Suprapubic skin (tissue), 4 donors: ENCODE data around the gene LCTL. TPM values are rescaled to one million over a fixed set of nuclear protein-coding genes. Genes with fewer than 3 reads are reported as not detected.
"Not testable (repeated sequence)": the region's sequence is repeated elsewhere in the genome, so short reads cannot be mapped to it uniquely, and the experiment has no call there.

ENCODE experiments used
- DNase-seq, 2 donors: peaks; one replicate each; pipeline ENCODE4 v3.0.0-alpha.2; 2019; ENCODE audit warnings: low spot score in 2 of 2
- H3K27ac ChIP-seq: fragments of 200-600 bp; sonication (generic); one replicate; pipeline ENCODE4 v1.5.1; 2019
- H3K27me3 ChIP-seq: fragments of 200-600 bp; sonication (generic); one replicate; pipeline ENCODE4 v1.5.1; 2019
- H3K36me3 ChIP-seq: fragments of 200-600 bp; sonication (generic); one replicate; pipeline ENCODE4 v1.5.1; 2019
- H3K4me1 ChIP-seq: fragments of 200-600 bp; sonication (generic); one replicate; pipeline ENCODE4 v1.5.1; 2019
- H3K4me3 ChIP-seq: fragments of 200-600 bp; sonication (generic); one replicate; pipeline ENCODE4 v1.5.1; 2019; ENCODE audit warnings: mild to moderate bottlenecking
- H3K9me3 ChIP-seq: fragments of 200-600 bp; sonication (generic); one replicate; pipeline ENCODE4 v1.5.1; 2019
- EP300 ChIP-seq: sonication (generic); formaldehyde crosslinking; IDR thresholded peaks from one replicate; pipeline ENCODE4 v1.6.1; 2017; ENCODE audit warnings: antibody characterized with exemption
- POLR2A ChIP-seq, 2 donors: fragments of 450-650 bp; IDR thresholded peaks; one replicate each; pipeline ENCODE4 v1.6.1; 2017; ENCODE audit warnings: antibody characterized with exemption in 2 of 2, mild to moderate bottlenecking in 2 of 2, moderate library complexity in 2 of 2
- POLR2AphosphoS5 ChIP-seq, 3 donors: sonication (generic); formaldehyde crosslinking; IDR thresholded peaks; one replicate each; pipeline ENCODE4 v1.6.1; 2017; ENCODE audit warnings: antibody characterized with exemption in 3 of 3
- whole genome bisulfite sequencing: methylation state at CpG from one replicate; pipeline ENCODE4 v1.1.5; 2018; 5-methylcytosine and 5-hydroxymethylcytosine counted together
- total RNA-seq, 4 donors: library from RNA; depleted of rRNA; stranded (reverse); fragments of >200 nt; gene quantifications; one replicate each; pipeline ENCODE4 v1.1.0, GENCODE V29; 2016
- TF ChIP-seq, protein P1 (sequence below), 2 donors: fragments of 200-600 bp in 1 of 2; fragments of 450-650 bp in 1 of 2; sonication (generic) in 1 of 2; IDR thresholded peaks; one replicate each; pipeline ENCODE4 v1.5.1; 2016 to 2019; ENCODE audit warnings: antibody characterized with exemption in 2 of 2, mild to moderate bottlenecking in 1 of 2, moderate library complexity in 1 of 2

The LCTL gene
- total RNA-seq, 4 donors from 2014 or later = 0.23 TPM; not detected in 3

DNA sequence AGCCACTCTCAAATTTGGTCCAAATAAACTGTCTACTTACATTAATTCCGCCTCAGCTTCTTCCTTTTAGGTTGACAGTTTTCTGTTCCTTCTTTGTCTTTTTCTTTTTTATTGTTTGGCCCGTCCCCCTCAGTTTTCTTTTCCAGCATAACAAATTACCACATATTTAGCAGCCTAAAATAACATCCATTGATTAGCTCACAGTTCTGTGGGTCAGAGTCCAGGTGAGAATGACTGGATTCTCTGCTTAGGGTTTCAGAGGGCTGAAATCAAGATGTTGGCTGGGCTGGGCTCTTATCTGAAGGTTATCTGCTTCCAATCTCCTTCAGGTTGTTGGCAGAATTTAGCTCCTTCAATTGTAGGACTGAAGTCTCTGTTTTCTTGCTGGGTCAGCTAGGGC is 24.6 kb upstream of the LCTL start:
- 87% methylated on average over 2 of the region's 2 CpGs for WGBS
- no peak for DNase-seq

DNA sequence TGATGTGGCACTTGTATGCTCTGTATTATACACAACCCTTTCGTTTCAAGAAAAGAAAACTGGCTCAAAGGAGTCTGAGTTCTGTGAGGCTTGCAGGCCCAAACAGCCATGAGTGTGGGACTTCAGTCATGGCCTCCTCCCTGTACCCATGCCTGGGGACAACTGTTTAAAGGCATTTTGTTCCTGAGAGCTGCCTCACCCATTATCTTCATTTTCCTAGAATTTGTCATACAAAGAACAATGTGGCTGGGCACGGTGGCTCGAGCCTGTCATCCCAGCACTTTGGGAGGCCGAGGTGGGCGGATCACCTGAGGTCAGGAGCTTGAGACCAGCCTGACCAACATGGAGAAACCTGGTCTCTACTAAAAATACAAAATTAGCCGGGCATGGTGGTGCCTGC is 23.6 kb upstream of the LCTL start:
- DNase-seq, H3K27ac ChIP-seq, H3K4me1 ChIP-seq, H3K9me3 ChIP-seq, H3K36me3 ChIP-seq, H3K4me3 ChIP-seq, H3K27me3 ChIP-seq: not testable (repeated sequence)
- WGBS = 90% methylated on average over 6 of the region's 6 CpGs

More for the DNA sequence above, 24.6 kb upstream of the LCTL start:
- Histone ChIP-seq H3K4me1 (no peaks in the 10 kb centered on the region), H3K27ac (no peak overlapping the region), H3K27me3 (peaks cover 6% of the 10 kb centered on the region), H3K36me3 (no peaks in the 10 kb centered on the region), H3K4me3 (no peak overlapping the region), H3K9me3 (no peaks in the 10 kb centered on the region)
- TF ChIP-seq EP300 (no peak), POLR2A (IDR thresholded peaks at IDR 0.05) (no peak), POLR2AphosphoS5 (IDR thresholded peaks at IDR 0.05) (no peak)
- TF ChIP-seq, protein P1, sequence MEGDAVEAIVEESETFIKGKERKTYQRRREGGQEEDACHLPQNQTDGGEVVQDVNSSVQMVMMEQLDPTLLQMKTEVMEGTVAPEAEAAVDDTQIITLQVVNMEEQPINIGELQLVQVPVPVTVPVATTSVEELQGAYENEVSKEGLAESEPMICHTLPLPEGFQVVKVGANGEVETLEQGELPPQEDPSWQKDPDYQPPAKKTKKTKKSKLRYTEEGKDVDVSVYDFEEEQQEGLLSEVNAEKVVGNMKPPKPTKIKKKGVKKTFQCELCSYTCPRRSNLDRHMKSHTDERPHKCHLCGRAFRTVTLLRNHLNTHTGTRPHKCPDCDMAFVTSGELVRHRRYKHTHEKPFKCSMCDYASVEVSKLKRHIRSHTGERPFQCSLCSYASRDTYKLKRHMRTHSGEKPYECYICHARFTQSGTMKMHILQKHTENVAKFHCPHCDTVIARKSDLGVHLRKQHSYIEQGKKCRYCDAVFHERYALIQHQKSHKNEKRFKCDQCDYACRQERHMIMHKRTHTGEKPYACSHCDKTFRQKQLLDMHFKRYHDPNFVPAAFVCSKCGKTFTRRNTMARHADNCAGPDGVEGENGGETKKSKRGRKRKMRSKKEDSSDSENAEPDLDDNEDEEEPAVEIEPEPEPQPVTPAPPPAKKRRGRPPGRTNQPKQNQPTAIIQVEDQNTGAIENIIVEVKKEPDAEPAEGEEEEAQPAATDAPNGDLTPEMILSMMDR (IDR thresholded peaks at IDR 0.05) = no peak

DNA sequence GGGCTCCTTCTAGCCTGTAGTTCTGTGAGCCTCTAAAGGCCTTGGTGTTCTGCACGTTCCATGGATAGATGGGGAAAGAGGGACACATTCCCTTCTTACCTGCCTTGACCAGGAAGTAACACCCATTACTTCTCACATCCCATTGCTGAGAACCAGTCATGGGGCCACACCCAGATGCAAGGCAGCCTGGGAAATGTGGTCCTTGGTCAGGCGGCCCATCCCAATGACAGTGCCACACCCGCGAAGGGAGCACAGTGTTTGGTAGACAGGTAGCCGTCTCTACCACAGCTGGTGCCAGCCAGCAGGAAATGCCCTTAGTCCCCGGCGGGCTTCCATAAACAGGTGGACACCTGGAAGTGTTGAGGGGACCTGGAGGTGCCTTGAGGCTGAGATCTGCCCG is 23.2 kb upstream of the LCTL start:
- TF ChIP-seq POLR2AphosphoS5 (IDR thresholded peaks at IDR 0.05) (no peak), EP300 (no peak), POLR2A (IDR thresholded peaks at IDR 0.05) (no peak)
- TF ChIP-seq, protein P1 (IDR thresholded peaks at IDR 0.05) = no peak
- DNase-seq = no peak
- Histone ChIP-seq H3K4me3 (no peak overlapping the region), H3K27me3 (peaks cover 8% of the 10 kb centered on the region), H3K4me1 (no peaks in the 10 kb centered on the region), H3K36me3 (no peaks in the 10 kb centered on the region), H3K9me3 (no peaks in the 10 kb centered on the region), H3K27ac (no peak overlapping the region)
- WGBS = 91% methylated on average over 4 of the region's 8 CpGs

DNA sequence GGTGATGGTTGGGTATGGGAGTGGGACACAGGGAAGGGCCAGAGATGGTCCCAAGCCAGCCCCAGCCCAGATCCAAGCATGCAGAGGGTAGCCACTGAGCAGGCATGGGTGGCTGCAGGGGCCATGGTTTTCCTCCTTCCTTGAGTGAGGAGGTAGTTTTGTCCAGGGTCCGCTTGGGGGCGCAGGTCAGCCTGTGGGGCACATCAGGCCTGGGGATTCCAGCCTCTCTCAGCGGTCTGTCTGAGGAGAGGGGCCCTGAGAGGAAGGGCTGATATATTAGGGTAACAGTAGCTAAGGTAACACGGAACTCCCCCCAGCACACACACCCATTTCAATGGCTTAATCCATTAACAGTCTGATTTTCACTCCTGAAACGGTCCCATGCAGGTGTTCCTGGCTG is 22.7 kb upstream of the LCTL start:
- no peak for DNase-seq
- Histone ChIP-seq H3K36me3 (no peaks in the 10 kb centered on the region), H3K27me3 (peaks cover 8% of the 10 kb centered on the region), H3K9me3 (no peaks in the 10 kb centered on the region), H3K4me3 (no peak overlapping the region), H3K4me1 (no peaks in the 10 kb centered on the region), H3K27ac (no peak overlapping the region)
- 42% methylated on average over 4 of the region's 5 CpGs for WGBS
- TF ChIP-seq POLR2A (IDR thresholded peaks at IDR 0.05) (no peak), POLR2AphosphoS5 (IDR thresholded peaks at IDR 0.05) (no peak), EP300 (no peak)
- TF ChIP-seq, protein P1 (IDR thresholded peaks at IDR 0.05) = no peak

DNA sequence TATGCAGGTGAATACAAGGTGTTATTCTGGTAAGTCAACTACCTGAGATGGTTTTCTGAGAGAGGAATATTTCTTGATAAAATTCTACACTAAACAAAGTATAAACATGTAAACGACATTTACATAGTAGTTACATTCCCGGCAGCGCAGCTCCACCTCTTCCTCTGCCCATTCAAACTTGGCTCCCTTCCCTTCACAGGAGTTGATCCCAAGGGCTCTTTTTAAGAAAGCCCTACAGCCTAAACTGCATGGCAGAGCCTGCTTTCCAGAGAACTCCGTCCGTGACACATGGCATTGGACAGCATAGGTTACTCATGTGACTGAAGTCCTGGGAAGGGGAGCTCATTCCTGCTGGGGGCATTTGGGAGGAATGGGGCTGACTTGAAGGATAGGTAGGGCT is 22.0 kb upstream of the LCTL start:
- H3K4me3 ChIP-seq = no peak overlapping the region
- no peak overlapping the region for H3K27ac ChIP-seq
- TF ChIP-seq POLR2AphosphoS5 (IDR thresholded peaks at IDR 0.05) (no peak), EP300 (no peak), POLR2A (IDR thresholded peaks at IDR 0.05) (no peak)
- TF ChIP-seq, protein P1 (IDR thresholded peaks at IDR 0.05) = no peak
- H3K9me3 ChIP-seq = no peaks in the 10 kb centered on the region
- peaks cover 8% of the 10 kb centered on the region for H3K27me3 ChIP-seq
- no peak for DNase-seq
- H3K4me1 ChIP-seq = no peaks in the 10 kb centered on the region
- WGBS = 45% methylated on average over 5 of the region's 5 CpGs
- H3K36me3 ChIP-seq = no peaks in the 10 kb centered on the region

DNA sequence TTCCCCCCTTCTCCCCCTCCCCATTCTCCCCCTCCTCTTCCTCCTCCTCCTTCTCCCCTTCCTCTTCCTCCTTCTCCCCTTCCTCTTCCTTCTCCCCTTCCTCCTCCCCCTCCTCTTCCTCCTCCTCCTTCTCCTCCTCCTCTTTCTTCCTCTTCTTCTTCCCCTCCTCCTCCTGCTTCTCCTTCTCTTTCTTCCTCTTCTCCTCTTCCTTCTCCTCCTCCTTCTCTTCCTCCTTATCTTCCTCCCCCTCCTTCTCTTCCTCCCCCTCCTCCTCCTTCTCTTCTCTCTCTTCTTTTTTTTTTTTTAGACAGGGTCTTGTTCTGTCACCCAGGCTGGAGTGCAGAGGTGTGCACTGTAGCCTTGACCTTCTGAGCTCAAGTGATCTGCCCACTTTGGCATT is 21.2 kb upstream of the LCTL start:
- Histone ChIP-seq H3K27ac (no peak overlapping the region), H3K9me3 (no peaks in the 10 kb centered on the region), H3K27me3 (peaks cover 8% of the 10 kb centered on the region), H3K36me3 (no peaks in the 10 kb centered on the region), H3K4me1 (no peaks in the 10 kb centered on the region), H3K4me3 (no peak overlapping the region)
- TF ChIP-seq POLR2AphosphoS5 (IDR thresholded peaks at IDR 0.05) (no peak), EP300 (no peak), POLR2A (IDR thresholded peaks at IDR 0.05) (no peak)
- TF ChIP-seq, protein P1 (IDR thresholded peaks at IDR 0.05) = no peak
- no peak for DNase-seq
